Measurements from ENCODE around the gene ELF4. TPM values are rescaled to one million over a fixed set of nuclear protein-coding genes. Genes with fewer than 3 reads are reported as not detected.

The ELF4 gene
- total and polyA plus RNA-seq, 2 of the 13 experiments (the other 11 are each of a cell fraction or from before 2014, with no cell fraction given), result 1.3 to 2.6 TPM

- Histone ChIP-seq H3K4me3 (replicated peaks in 1 of 3; ENCODE audit: insufficient read depth in 1 of 3, low read depth in 2 of 3, low read length in 3 of 3) (no peak overlapping the region), H3K4me2 (ENCODE audit: low read depth, low read length) (no peak overlapping the region), H2AFZ (ENCODE audit: low read length) (no peak overlapping the region), H3K9me3 (ENCODE audit: low read length) (no peaks in the 10 kb centered on the region), H4K20me1 (ENCODE audit: insufficient read depth, low read length) (no peaks in the 10 kb centered on the region), H3K27ac (ENCODE audit: extremely low read length, insufficient read depth, low read length) (no peak overlapping the region), H3K79me2 (ENCODE audit: insufficient read depth, low read length) (no peaks in the 10 kb centered on the region), H3K36me3 (replicated peaks in 1 of 2; ENCODE audit: control insufficient read depth in 1 of 2, insufficient read depth in 2 of 2, low read length in 2 of 2) (peaks cover 0 to 17% of the 10 kb centered on the region in 2 experiments; a peak in 2 of 5 replicates), H3K4me1 (ENCODE audit: insufficient read depth, low read length) (no peaks in the 10 kb centered on the region), H3K9ac (ENCODE audit: insufficient read depth, low read depth, low read length) (no peak overlapping the region), H3K27me3 (ENCODE audit: control insufficient read depth in 1 of 2, insufficient read depth in 2 of 2, low read length in 2 of 2) (no peaks in the 10 kb centered on the region)
- DNase-seq (ENCODE audit: low spot score) (no peak), FAIRE-seq (no peak), ATAC-seq (no peak)
- CTCF ChIA-PET (ENCODE audit: low intra/inter-chr PET ratio, low total read pairs), result no interaction called here
- POLR2A ChIA-PET, result no interaction called here
- 94% methylated on average over 8 of the region's 8 CpGs for WGBS (ENCODE audit: low lambda C conversion rate)
- in situ Hi-C loops (cut with HindIII; ENCODE audit: extremely low pct_ligation_motif_present, low pct_unique_long_range_greater_than_20kb) (loop anchor here (25.0 kb wide), 1 partner anchor 438 kb away; no protein-coding TSS in a partner anchor), intact Hi-C loops (cut with micrococcal nuclease; ENCODE audit: unreplicated experiment) (no loop called here)
- TF ChIP-seq ZNF7 (CRISPR knock-in tag; IDR thresholded peaks at IDR 0.05) (no peak), ZNF275 (CRISPR knock-in tag; IDR thresholded peaks at IDR 0.05; ENCODE audit: borderline replicate concordance) (no peak), MYNN (CRISPR knock-in tag; IDR thresholded peaks at IDR 0.05; ENCODE audit: low read depth) (no peak), KDM5A (IDR thresholded peaks at IDR 0.05; ENCODE audit: borderline replicate concordance, low read length) (no peak), ZNF558 (CRISPR knock-in tag; IDR thresholded peaks at IDR 0.05; ENCODE audit: borderline replicate concordance) (no peak), FLYWCH1 (CRISPR knock-in tag; IDR thresholded peaks at IDR 0.05) (no peak), ZNF276 (CRISPR knock-in tag; IDR thresholded peaks at IDR 0.05; ENCODE audit: low read depth) (no peak), GABPA (IDR thresholded peaks at IDR 0.05; ENCODE audit: low read depth, low read length) (no peak), GABPA (CRISPR knock-in tag; IDR thresholded peaks at IDR 0.05; ENCODE audit: low read depth) (no peak), ZNF691 (CRISPR knock-in tag; IDR thresholded peaks at IDR 0.05; ENCODE audit: borderline replicate concordance, low read depth) (no peak), ERF (CRISPR knock-in tag; IDR thresholded peaks at IDR 0.05) (no peak), UBTF (CRISPR knock-in tag; IDR thresholded peaks at IDR 0.05) (no peak), ZNF512 (CRISPR knock-in tag; IDR thresholded peaks at IDR 0.05) (no peak), ATF1 (CRISPR knock-in tag; IDR thresholded peaks at IDR 0.05) (no peak), GATA4 (IDR thresholded peaks at IDR 0.05; ENCODE audit: borderline replicate concordance, low read depth) (no peak), GTF3A (CRISPR knock-in tag; conservative IDR thresholded peaks at IDR 0.05) (no peak), SP5 (CRISPR knock-in tag; IDR thresholded peaks at IDR 0.05; ENCODE audit: borderline replicate concordance, low read depth) (no peak), ZNF672 (CRISPR knock-in tag; IDR thresholded peaks at IDR 0.05) (no peak)
- no TSS peak for BruUV-seq (replicated peaks)
Measured at GRCh38 chrX:130049821-130050220, 60.5 kb downstream of the ELF4 start.

Measured in HepG2 (cell line).